Fibroblast of pulmonary artery (primary cell): ENCODE results near the gene PRAME.
"Not testable (repeated sequence)": the region's sequence is repeated elsewhere in the genome, so short reads cannot be mapped to it uniquely, and the experiment has no call there.

ENCODE experiments used
- DNase-seq: peaks from one replicate; pipeline ENCODE4 v3.0.0-alpha.2; 2010; ENCODE audit warnings: low read depth
- H3K4me3 ChIP-seq: replicated peaks from 2 replicates; pipeline ENCODE4 v1.5.1; 2011; ENCODE audit warnings: low read depth, mild to moderate bottlenecking, control low read depth, low read length, moderate library complexity
- CTCF ChIP-seq: IDR thresholded peaks from 2 replicates; pipeline ENCODE4 v1.5.1; 2011; ENCODE audit warnings: mild to moderate bottlenecking, control low read depth, low read length, inconsistent platforms; ENCODE audit errors: missing control alignments

PRAME gene

GRCh38 chr22:22512951-22513350, 46.1 kb downstream of the PRAME start:
- DNase-seq: no peak
- no peak for TF ChIP-seq CTCF
- no peak overlapping the region for H3K4me3 ChIP-seq

GRCh38 chr22:22510833-22511232, 48.2 kb downstream of the PRAME start:
- not testable (repeated sequence) for H3K4me3 ChIP-seq, DNase-seq

GRCh38 chr22:22509912-22510311, 49.2 kb downstream of the PRAME start:
- not testable (repeated sequence) for DNase-seq, H3K4me3 ChIP-seq

GRCh38 chr22:22508274-22509176, 50.5 kb downstream of the PRAME start, which contains the start of gene ZNF280B:
TSS of gene ZNF280B (minus strand) at chr22:22508742. CDS start at chr22:22489398, 19,344 bp downstream.
- peak; percentile 84 for DNase-seq
- peak within 1 kb of the TSS; percentile 77 for H3K4me3 ChIP-seq
- TF ChIP-seq CTCF: peak; percentile 63

- no peak for DNase-seq
- H3K4me3 ChIP-seq: peak overlapping the region; percentile 77
- no peak for TF ChIP-seq CTCF
These were observed 51.3 kb downstream of the PRAME start for GRCh38 chr22:22507743-22508273.

- no peak for TF ChIP-seq CTCF
- no peak overlapping the region for H3K4me3 ChIP-seq
- DNase-seq: no peak
These were observed 52.3 kb downstream of the PRAME start for GRCh38 chr22:22506736-22507135.

GRCh38 chr22:22498267-22498666, 60.8 kb downstream of the PRAME start:
- no peak for DNase-seq
- TF ChIP-seq CTCF: no peak
- H3K4me3 ChIP-seq: no peak overlapping the region
